Measurements from ENCODE around the gene PHF5A.

PHF5A gene

GRCh38 chr22:41516462-41516861 lies 48.0 kb upstream of the PHF5A start:
- H3F3A ChIP-seq (ENCODE audit: control insufficient read depth, insufficient read depth) = peaks cover 4% of the 10 kb centered on the region; the same call in 1 of the 2 replicates
- no peak for TF ChIP-seq CTCF (IDR thresholded peaks at IDR 0.05; ENCODE audit: low read depth, low read length, poor library complexity, severe bottlenecking)
- no peak for TF ChIP-seq EZH2phosphoT487 (IDR thresholded peaks at IDR 0.05; ENCODE audit: borderline replicate concordance, low read length)
- H3K27ac ChIP-seq (ENCODE audit: low read depth, low read length) = no peak overlapping the region
- H3K9me2 ChIP-seq (replicated peaks; ENCODE audit: control insufficient read depth, low read length) = no peaks in the 10 kb centered on the region
- H3K4me1 ChIP-seq (ENCODE audit: control insufficient read depth, low read length) = no peaks in the 10 kb centered on the region
- no peak overlapping the region for H3K4me3 ChIP-seq (ENCODE audit: low read length)
- no peaks in the 10 kb centered on the region for H3K27me3 ChIP-seq (ENCODE audit: control insufficient read depth, low read length)
- H3K4me2 ChIP-seq (ENCODE audit: low read length) = no peak overlapping the region
- H3K79me2 ChIP-seq (ENCODE audit: control insufficient read depth, low read length) = no peaks in the 10 kb centered on the region
- no peaks in the 10 kb centered on the region for H4K20me1 ChIP-seq (ENCODE audit: control insufficient read depth, insufficient read depth, low read depth, low read length)
- peaks cover 73% of the 10 kb centered on the region for H3K36me3 ChIP-seq (ENCODE audit: control insufficient read depth, low read length)
- no peaks in the 10 kb centered on the region for H3K9me3 ChIP-seq (ENCODE audit: control insufficient read depth, insufficient read depth, low read length)

- no peaks in the 10 kb centered on the region for H3K79me2 ChIP-seq (ENCODE audit: control insufficient read depth, low read length)
- H3K9me2 ChIP-seq (replicated peaks; ENCODE audit: control insufficient read depth, low read length) = no peaks in the 10 kb centered on the region
- H3K36me3 ChIP-seq (ENCODE audit: control insufficient read depth, low read length) = peaks cover 83% of the 10 kb centered on the region
- no peak overlapping the region for H3K4me3 ChIP-seq (ENCODE audit: low read length)
- no peaks in the 10 kb centered on the region for H3F3A ChIP-seq (ENCODE audit: control insufficient read depth, insufficient read depth)
- H3K4me2 ChIP-seq (ENCODE audit: low read length) = no peak overlapping the region
- TF ChIP-seq CTCF (IDR thresholded peaks at IDR 0.05; ENCODE audit: low read depth, low read length, poor library complexity, severe bottlenecking) = no peak
- TF ChIP-seq EZH2phosphoT487 (IDR thresholded peaks at IDR 0.05; ENCODE audit: borderline replicate concordance, low read length) = no peak
- H4K20me1 ChIP-seq (ENCODE audit: control insufficient read depth, insufficient read depth, low read depth, low read length) = no peaks in the 10 kb centered on the region
- H3K27me3 ChIP-seq (ENCODE audit: control insufficient read depth, low read length) = no peaks in the 10 kb centered on the region
- H3K9me3 ChIP-seq (ENCODE audit: control insufficient read depth, insufficient read depth, low read length) = no peaks in the 10 kb centered on the region
- no peak overlapping the region for H3K27ac ChIP-seq (ENCODE audit: low read depth, low read length)
- no peaks in the 10 kb centered on the region for H3K4me1 ChIP-seq (ENCODE audit: control insufficient read depth, low read length)
Observed at GRCh38 chr22:41513391-41513790, 44.9 kb upstream of the PHF5A start.

GRCh38 chr22:41512421-41513194 lies 44.1 kb upstream of the PHF5A start:
- TF ChIP-seq CTCF (IDR thresholded peaks at IDR 0.05; ENCODE audit: low read depth, low read length, poor library complexity, severe bottlenecking) (no peak), EZH2phosphoT487 (IDR thresholded peaks at IDR 0.05; ENCODE audit: borderline replicate concordance, low read length) (no peak)

More at GRCh38 chr22:41512421-41513194, 44.1 kb upstream of the PHF5A start:
- Histone ChIP-seq H3K9me2 (replicated peaks; ENCODE audit: control insufficient read depth, low read length) (no peaks in the 10 kb centered on the region), H4K20me1 (ENCODE audit: control insufficient read depth, insufficient read depth, low read depth, low read length) (no peaks in the 10 kb centered on the region), H3K79me2 (ENCODE audit: control insufficient read depth, low read length) (no peaks in the 10 kb centered on the region), H3K9me3 (ENCODE audit: control insufficient read depth, insufficient read depth, low read length) (no peaks in the 10 kb centered on the region), H3K4me3 (ENCODE audit: low read length) (no peak overlapping the region), H3K4me1 (ENCODE audit: control insufficient read depth, low read length) (no peaks in the 10 kb centered on the region), H3K27ac (ENCODE audit: low read depth, low read length) (no peak overlapping the region), H3K36me3 (ENCODE audit: control insufficient read depth, low read length) (peaks cover 83% of the 10 kb centered on the region), H3K27me3 (ENCODE audit: control insufficient read depth, low read length) (no peaks in the 10 kb centered on the region), H3F3A (ENCODE audit: control insufficient read depth, insufficient read depth) (no peaks in the 10 kb centered on the region), H3K4me2 (ENCODE audit: low read length) (no peak overlapping the region)

Measured in DOHH2 (cell line).